Measurements from ENCODE around the gene MRAP. TPM values are rescaled to one million over a fixed set of nuclear protein-coding genes. Genes with fewer than 3 reads are reported as not detected.

MRAP gene
- polyA plus RNA-seq, 3 donors = not detected

DNA sequence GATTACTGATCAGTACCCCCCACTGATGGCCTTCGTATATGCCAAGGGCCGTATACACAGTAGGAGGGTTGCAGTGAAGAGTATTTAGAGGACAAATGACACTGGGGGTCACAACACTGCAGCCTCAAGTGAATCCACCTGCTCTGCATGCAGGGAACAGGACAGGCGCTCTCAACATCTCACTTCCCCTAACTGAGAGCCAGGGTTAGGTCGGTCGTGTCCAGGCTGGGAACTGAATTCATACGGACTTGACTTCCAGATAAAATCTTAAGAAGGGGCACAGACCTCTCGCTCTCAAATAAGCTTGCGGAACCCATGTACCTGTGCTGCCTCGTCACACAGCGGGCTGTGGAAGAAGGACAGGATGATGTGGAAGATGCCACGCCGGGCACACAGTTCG is 22.8 kb downstream of the MRAP start:
- peaks cover 0 to 2% (median 0%) of the 10 kb centered on the region in 3 donors for H3K27me3 Mint-ChIP-seq (ENCODE audit: low read depth in 3 of 3)
- H3K4me1 ChIP-seq (ENCODE audit: control insufficient read depth in 1 of 2, insufficient read depth in 2 of 2, low read length in 2 of 2) = no peaks in the 10 kb centered on the region
- no peaks in the 10 kb centered on the region for H3K9me3 ChIP-seq (replicated peaks in 1 of 2; ENCODE audit: control insufficient read depth in 1 of 2, insufficient read depth in 1 of 2, low read length in 2 of 2)
- no peak overlapping the region for H3K4me3 ChIP-seq (replicated peaks in 1 of 3; ENCODE audit: low read depth in 2 of 3, low read length in 3 of 3)
- H3K36me3 ChIP-seq (replicated peaks in 1 of 2; ENCODE audit: control insufficient read depth in 1 of 2, insufficient read depth in 2 of 2, low read length in 2 of 2) = peaks cover 91 to 100% of the 10 kb centered on the region in 2 donors
- H3K9ac ChIP-seq (ENCODE audit: insufficient read depth, low read length, poor library complexity, severe bottlenecking) = no peak overlapping the region
- H3K27ac Mint-ChIP-seq = no peak overlapping the region
- no peaks in the 10 kb centered on the region for H3K27me3 ChIP-seq (ENCODE audit: control insufficient read depth in 2 of 2, insufficient read depth in 2 of 2, low read length in 2 of 2)
- WGBS (ENCODE audit: insufficient coverage) = 98% methylated on average over 6 of the region's 13 CpGs
- peaks cover 91 to 98% of the 10 kb centered on the region in 2 donors for H3K36me3 Mint-ChIP-seq
- no peak overlapping the region for H3K4me2 ChIP-seq (replicated peaks; ENCODE audit: extremely low read depth, low read length, poor library complexity, severe bottlenecking)
- no peaks in the 10 kb centered on the region for H3K79me2 ChIP-seq (ENCODE audit: insufficient read depth, low read length)
- no peak overlapping the region for H2AFZ ChIP-seq (ENCODE audit: insufficient read depth, low read depth, low read length, poor library complexity, severe bottlenecking)
- DNase-seq = no peak
- no peaks in the 10 kb centered on the region for H3K4me1 Mint-ChIP-seq
- intact Hi-C loops (cut with micrococcal nuclease) = no loop called here
- H3K27ac ChIP-seq (ENCODE audit: low read depth in 1 of 2, low read length in 2 of 2) = no peak overlapping the region
- TF ChIP-seq, protein P1, sequence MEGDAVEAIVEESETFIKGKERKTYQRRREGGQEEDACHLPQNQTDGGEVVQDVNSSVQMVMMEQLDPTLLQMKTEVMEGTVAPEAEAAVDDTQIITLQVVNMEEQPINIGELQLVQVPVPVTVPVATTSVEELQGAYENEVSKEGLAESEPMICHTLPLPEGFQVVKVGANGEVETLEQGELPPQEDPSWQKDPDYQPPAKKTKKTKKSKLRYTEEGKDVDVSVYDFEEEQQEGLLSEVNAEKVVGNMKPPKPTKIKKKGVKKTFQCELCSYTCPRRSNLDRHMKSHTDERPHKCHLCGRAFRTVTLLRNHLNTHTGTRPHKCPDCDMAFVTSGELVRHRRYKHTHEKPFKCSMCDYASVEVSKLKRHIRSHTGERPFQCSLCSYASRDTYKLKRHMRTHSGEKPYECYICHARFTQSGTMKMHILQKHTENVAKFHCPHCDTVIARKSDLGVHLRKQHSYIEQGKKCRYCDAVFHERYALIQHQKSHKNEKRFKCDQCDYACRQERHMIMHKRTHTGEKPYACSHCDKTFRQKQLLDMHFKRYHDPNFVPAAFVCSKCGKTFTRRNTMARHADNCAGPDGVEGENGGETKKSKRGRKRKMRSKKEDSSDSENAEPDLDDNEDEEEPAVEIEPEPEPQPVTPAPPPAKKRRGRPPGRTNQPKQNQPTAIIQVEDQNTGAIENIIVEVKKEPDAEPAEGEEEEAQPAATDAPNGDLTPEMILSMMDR (IDR thresholded peaks at IDR 0.05) = no peak
- no peaks in the 10 kb centered on the region for H4K20me1 ChIP-seq (ENCODE audit: insufficient read depth, low read length)
- no peak overlapping the region for H3K4me3 Mint-ChIP-seq
- peaks cover 0 to 2% (median 0%) of the 10 kb centered on the region in 7 donors for H3K9me3 Mint-ChIP-seq

DNA sequence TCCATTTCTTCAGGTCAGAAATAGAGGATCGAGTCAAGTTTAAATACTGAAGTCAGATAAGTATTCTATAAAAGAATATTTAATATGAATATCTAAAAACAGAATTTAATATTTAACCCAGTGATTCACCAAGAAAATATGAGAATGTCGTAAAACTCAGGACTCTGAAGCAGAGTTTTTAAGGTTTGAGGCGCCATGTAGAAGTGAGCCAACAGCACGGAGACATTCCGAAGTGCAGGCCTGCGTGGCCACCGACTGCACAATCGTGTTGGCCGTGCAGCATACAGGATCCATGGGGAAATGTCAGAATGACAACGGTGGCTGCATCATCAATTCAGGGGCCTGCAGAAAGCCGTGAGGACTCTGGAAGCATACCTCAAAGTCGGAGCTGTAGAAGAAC is 23.4 kb downstream of the MRAP start:
- H3K79me2 ChIP-seq (ENCODE audit: insufficient read depth, low read length) = no peaks in the 10 kb centered on the region
- Mint-ChIP-seq H3K4me1 (no peaks in the 10 kb centered on the region), H3K9me3 (peaks cover 0 to 2% (median 0%) of the 10 kb centered on the region in 7 donors), H3K36me3 (peaks cover 92 to 98% of the 10 kb centered on the region in 2 donors), H3K4me3 (no peak overlapping the region), H3K27ac (no peak overlapping the region), H3K27me3 (ENCODE audit: low read depth in 3 of 3) (peaks cover 0 to 2% (median 0%) of the 10 kb centered on the region in 3 donors)
- H4K20me1 ChIP-seq (ENCODE audit: insufficient read depth, low read length) = no peaks in the 10 kb centered on the region
- H3K27ac ChIP-seq (ENCODE audit: low read depth in 1 of 2, low read length in 2 of 2) = no peak overlapping the region
- WGBS (ENCODE audit: insufficient coverage) = 97% methylated on average over 11 of the region's 12 CpGs
- no peak overlapping the region for H3K9ac ChIP-seq (ENCODE audit: insufficient read depth, low read length, poor library complexity, severe bottlenecking)
- peaks cover 88 to 98% of the 10 kb centered on the region in 2 donors for H3K36me3 ChIP-seq (replicated peaks in 1 of 2; ENCODE audit: control insufficient read depth in 1 of 2, insufficient read depth in 2 of 2, low read length in 2 of 2)
- H3K27me3 ChIP-seq (ENCODE audit: control insufficient read depth in 2 of 2, insufficient read depth in 2 of 2, low read length in 2 of 2) = no peaks in the 10 kb centered on the region
- no peak overlapping the region for H3K4me2 ChIP-seq (replicated peaks; ENCODE audit: extremely low read depth, low read length, poor library complexity, severe bottlenecking)
- TF ChIP-seq, protein P1 (IDR thresholded peaks at IDR 0.05) = no peak
- no peak overlapping the region for H2AFZ ChIP-seq (ENCODE audit: insufficient read depth, low read depth, low read length, poor library complexity, severe bottlenecking)
- H3K4me1 ChIP-seq (ENCODE audit: control insufficient read depth in 1 of 2, insufficient read depth in 2 of 2, low read length in 2 of 2) = no peaks in the 10 kb centered on the region
- no peaks in the 10 kb centered on the region for H3K9me3 ChIP-seq (replicated peaks in 1 of 2; ENCODE audit: control insufficient read depth in 1 of 2, insufficient read depth in 1 of 2, low read length in 2 of 2)
- intact Hi-C loops (cut with micrococcal nuclease) = no loop called here
- H3K4me3 ChIP-seq (replicated peaks in 1 of 3; ENCODE audit: low read depth in 2 of 3, low read length in 3 of 3) = no peak overlapping the region
- no peak for DNase-seq

Data from CD14-positive monocyte (primary cell).